ENCODE measurements around the gene ADGRV1. TPM values are rescaled to one million over a fixed set of nuclear protein-coding genes. Genes with fewer than 3 reads are reported as not detected.

The ADGRV1 gene
- total RNA-seq, 4 donors from 2014 or later, result not detected

- no peak for TF ChIP-seq CTCF (IDR thresholded peaks at IDR 0.05; ENCODE audit: low read depth)
These were observed 506.9 kb downstream of the ADGRV1 start for GRCh38 chr5:91065496-91065895.

GRCh38 chr5:91069364-91069763, 510.8 kb downstream of the ADGRV1 start:
- no peak for TF ChIP-seq CTCF (IDR thresholded peaks at IDR 0.05; ENCODE audit: low read depth)

DNA sequence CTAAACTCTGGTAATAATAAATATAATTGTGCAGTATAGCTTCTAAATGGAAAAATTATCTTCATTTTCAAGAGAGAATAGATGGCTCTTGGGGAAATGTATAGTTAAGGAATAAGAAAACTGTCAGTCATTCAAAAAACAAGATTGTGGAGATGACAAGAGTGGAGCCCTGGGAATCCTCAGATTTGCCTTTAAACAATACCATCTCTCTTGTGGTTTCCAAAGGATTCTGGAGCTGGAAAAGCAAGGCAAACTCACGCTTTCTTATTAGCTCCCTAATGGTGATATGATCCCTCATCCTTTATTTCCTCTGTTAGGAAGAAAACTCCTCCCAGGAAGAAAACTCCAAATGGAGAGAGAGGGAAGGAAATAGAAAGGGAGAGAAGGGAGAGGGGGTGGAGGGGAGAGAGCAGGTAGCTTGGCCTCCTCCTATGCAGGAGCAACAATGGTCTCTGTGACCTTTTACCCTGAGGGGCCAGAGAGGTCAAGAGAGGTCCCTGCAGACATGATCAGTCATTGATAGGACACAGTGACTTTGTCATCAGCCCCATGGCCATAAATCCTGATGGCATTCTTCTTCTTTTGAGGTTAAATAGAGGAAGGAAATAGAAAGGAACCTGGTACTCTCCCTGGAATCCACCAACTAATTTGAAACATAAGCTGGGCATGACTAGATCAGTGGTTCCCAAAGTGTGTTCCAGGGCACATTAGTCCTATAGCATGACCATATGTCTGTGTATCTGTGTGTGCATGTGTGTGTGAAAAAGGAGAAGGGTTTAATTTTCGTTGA, 512.4 kb downstream of the ADGRV1 start:
- TF ChIP-seq CTCF (IDR thresholded peaks at IDR 0.05; ENCODE audit: low read depth), result no peak

- no peak for TF ChIP-seq CTCF (IDR thresholded peaks at IDR 0.05; ENCODE audit: low read depth)
These were observed 514.3 kb downstream of the ADGRV1 start for GRCh38 chr5:91072881-91073280.

DNA sequence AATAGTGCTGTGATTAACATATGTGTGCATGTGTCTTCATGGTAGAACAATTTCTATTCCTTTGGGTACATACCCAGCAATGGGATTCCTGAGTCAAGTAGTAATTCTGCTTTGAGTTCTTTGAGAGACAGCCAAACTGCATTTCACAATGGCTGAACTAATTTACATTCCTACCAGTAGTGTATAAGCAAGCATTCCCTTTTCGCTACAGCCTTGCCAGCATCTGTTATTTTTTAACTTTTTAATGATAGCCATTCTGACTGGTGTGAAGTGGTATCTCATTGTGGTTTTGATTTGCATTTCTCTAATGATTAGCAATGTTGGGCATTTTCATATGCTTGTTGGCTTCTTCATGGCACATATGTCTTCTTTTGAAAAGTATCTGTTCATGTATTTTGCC, 516.0 kb downstream of the ADGRV1 start:
- no peak for TF ChIP-seq CTCF (IDR thresholded peaks at IDR 0.05; ENCODE audit: low read depth)

GRCh38 chr5:91076138-91076537, 517.5 kb downstream of the ADGRV1 start:
- no peak for TF ChIP-seq CTCF (IDR thresholded peaks at IDR 0.05; ENCODE audit: low read depth)

GRCh38 chr5:91077623-91078022, 519.0 kb downstream of the ADGRV1 start:
- TF ChIP-seq CTCF (IDR thresholded peaks at IDR 0.05; ENCODE audit: low read depth), result no peak
